ENCODE measurements around the gene SLC7A5. TPM values are rescaled to one million over a fixed set of nuclear protein-coding genes. Genes with fewer than 3 reads are reported as not detected.

SLC7A5 gene
- total and polyA plus RNA-seq, 2 of the 13 experiments (the other 11 are each of a cell fraction or from before 2014, with no cell fraction given), result 79.6 to 155 TPM

- TF ChIP-seq ZFY (CRISPR knock-in tag; IDR thresholded peaks at IDR 0.05), result peak; percentile 67
- 0 out of 2 replicates have a peak, but pooled peaks have one; percentile 14 for TF ChIP-seq ZNF281 (CRISPR knock-in tag; IDR thresholded peaks at IDR 0.05; ENCODE audit: borderline replicate concordance)
- TF ChIP-seq MYNN (CRISPR knock-in tag; IDR thresholded peaks at IDR 0.05; ENCODE audit: low read depth), result 0 out of 2 replicates have a peak, but pooled peaks have one; percentile 81
- 0 out of 2 replicates have a peak, but pooled peaks have one; percentile 34 for TF ChIP-seq MAZ (IDR thresholded peaks at IDR 0.05; ENCODE audit: borderline replicate concordance, low read depth, low read length)
- TF ChIP-seq MAZ (CRISPR knock-in tag; IDR thresholded peaks at IDR 0.05; ENCODE audit: low read depth), result peak; percentile 57
- peak; percentile 15; the same call in 1 of the 2 replicates for TF ChIP-seq ZBTB38 (CRISPR knock-in tag; IDR thresholded peaks at IDR 0.05)
- no peak for TF ChIP-seq RNF2 (conservative IDR thresholded peaks at IDR 0.05; ENCODE audit: low read depth)
- TF ChIP-seq ZNF547 (CRISPR knock-in tag; IDR thresholded peaks at IDR 0.05), result peak; percentile 13; the same call in 1 of the 2 replicates
- TF ChIP-seq DDIT3 (CRISPR knock-in tag; IDR thresholded peaks at IDR 0.05), result peak; percentile 89; the same call in 1 of the 2 replicates
- peak; percentile 20; the same call in 1 of the 2 replicates for TF ChIP-seq TFAP4 (IDR thresholded peaks at IDR 0.05; ENCODE audit: borderline replicate concordance, low read depth)
- no peak for TF ChIP-seq NONO (IDR thresholded peaks at IDR 0.05)
- TF ChIP-seq NONO (CRISPR knock-in tag; conservative IDR thresholded peaks at IDR 0.05), result peak; percentile 15; the same call in 1 of the 2 replicates
- peak; percentile 39; the same call in 1 of the 2 replicates for TF ChIP-seq KDM5B (CRISPR knock-in tag; IDR thresholded peaks at IDR 0.05; ENCODE audit: borderline replicate concordance)
- TF ChIP-seq ZNF614 (CRISPR knock-in tag; IDR thresholded peaks at IDR 0.05; ENCODE audit: borderline replicate concordance), result peak; percentile 24; the same call in 1 of the 2 replicates
- TF ChIP-seq ZFP36L2 (CRISPR knock-in tag; IDR thresholded peaks at IDR 0.05), result 0 out of 2 replicates have a peak, but pooled peaks have one; percentile 56
- peak; percentile 95 for TF ChIP-seq ZNF335 (CRISPR knock-in tag; IDR thresholded peaks at IDR 0.05)
- no peak for TF ChIP-seq SAFB2 (CRISPR knock-in tag; IDR thresholded peaks at IDR 0.05; ENCODE audit: borderline replicate concordance, low read depth)
- 0 out of 2 replicates have a peak, but pooled peaks have one; percentile 15 for TF ChIP-seq ZNF263 (CRISPR knock-in tag; IDR thresholded peaks at IDR 0.05)
- TF ChIP-seq REST (IDR thresholded peaks at IDR 0.05; ENCODE audit: borderline replicate concordance in 1 of 2, low read depth in 1 of 2, low read length in 2 of 2), result 0 out of 4 replicates have a peak, but pooled peaks of 1 of the 2 experiments have one; percentile 5
- TF ChIP-seq HOXA5 (CRISPR knock-in tag; IDR thresholded peaks at IDR 0.05), result peak; percentile 62; the same call in 1 of the 2 replicates
- TF ChIP-seq CBX5 (CRISPR knock-in tag; IDR thresholded peaks at IDR 0.05; ENCODE audit: borderline replicate concordance), result peak; percentile 78; the same call in 1 of the 2 replicates
These were observed 62.4 kb downstream of the SLC7A5 start (continued) for GRCh38 chr16:87806641-87807546.
